Thymus (tissue), 11 donors: ENCODE measurements around the gene LRRC4. TPM values are rescaled to one million over a fixed set of nuclear protein-coding genes. Genes with fewer than 3 reads are reported as not detected.

Experiments used
- DNase-seq, 9 donors: peaks; one replicate each; pipeline ENCODE4 v3.0.0-alpha.2; 2013; ENCODE audit warnings: low spot score in 9 of 9, low read depth in 6 of 9, missing footprints in 1 of 9
- H3K27ac ChIP-seq, 2 donors: one replicate each; pipeline ENCODE4 v1.5.1; 2013; ENCODE audit warnings: control low read depth in 1 of 2, low read depth in 1 of 2, low read length in 1 of 2, mild to moderate bottlenecking in 1 of 2, moderate library complexity in 1 of 2
- H3K27me3 ChIP-seq, 2 donors: one replicate each; pipeline ENCODE4 v1.5.1; 2013; ENCODE audit warnings: low read length in 1 of 2; ENCODE audit not compliant: control insufficient read depth in 2 of 2, insufficient read depth in 1 of 2
- H3K36me3 ChIP-seq, 2 donors: one replicate each; pipeline ENCODE4 v1.5.1; 2013; ENCODE audit warnings: low read length in 1 of 2, mild to moderate bottlenecking in 1 of 2, moderate library complexity in 1 of 2; ENCODE audit not compliant: control insufficient read depth in 2 of 2, insufficient read depth in 2 of 2
- H3K4me1 ChIP-seq, 2 donors: one replicate each; pipeline ENCODE4 v1.5.1; 2013; ENCODE audit warnings: low read length in 2 of 2; ENCODE audit not compliant: control insufficient read depth in 2 of 2, insufficient read depth in 2 of 2
- H3K4me3 ChIP-seq, 2 donors: one replicate each; pipeline ENCODE4 v1.5.1; 2013; ENCODE audit warnings: low read length in 2 of 2, control low read depth in 1 of 2, mild to moderate bottlenecking in 1 of 2
- H3K9me3 ChIP-seq, 2 donors: one replicate each; pipeline ENCODE4 v1.5.1; 2013; ENCODE audit warnings: low read length in 1 of 2, mild to moderate bottlenecking in 1 of 2; ENCODE audit not compliant: control insufficient read depth in 2 of 2, insufficient read depth in 1 of 2
- WGBS: extraction: QIAGEN DNeasy Blood & Tissue Kit; methylation state at CpG from one replicate; pipeline ENCODE4 v1.1.7; 2013; 5-methylcytosine and 5-hydroxymethylcytosine counted together
- polyA plus RNA-seq: library from polyadenylated mRNA; stranded (reverse); fragments of 200-250 nt; gene quantifications from one replicate; pipeline ENCODE4 v1.2.3, GENCODE V29; 2013
- total RNA-seq: library from RNA; stranded (reverse); fragments of 120-200 nt; gene quantifications from one replicate; pipeline ENCODE4 v1.2.4, GENCODE V29; 2013
- donor health status: healthy.

Gene LRRC4
- total and polyA plus RNA-seq, 2 donors = 1.6 to 3.1 TPM

DNA sequence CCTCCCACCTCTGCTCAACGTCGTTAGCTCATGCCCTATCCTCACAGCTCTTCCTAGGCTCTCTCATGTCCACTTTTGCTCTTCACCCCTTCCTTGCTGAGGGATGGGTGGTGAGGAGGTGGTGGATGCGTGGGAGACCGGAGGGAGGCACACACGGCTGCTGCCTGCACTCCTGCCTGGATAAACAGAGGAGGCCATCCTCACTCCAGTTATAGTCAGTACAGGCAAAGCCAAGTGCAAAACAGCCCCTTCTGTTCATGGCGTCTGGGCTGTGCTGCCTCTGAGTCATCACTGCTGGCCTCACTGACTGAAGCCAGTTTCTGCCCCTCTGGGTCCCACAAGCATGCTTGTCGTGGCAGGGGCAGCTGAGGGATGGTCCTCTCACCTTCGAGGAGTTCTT, 31.9 kb upstream of the LRRC4 start:
- no peak overlapping the region for H3K4me3 ChIP-seq
- 98% methylated on average over 8 of the region's 8 CpGs for WGBS
- no peak for DNase-seq
- H3K9me3 ChIP-seq = no peaks in the 10 kb centered on the region
- H3K4me1 ChIP-seq = peaks cover 18 to 42% of the 10 kb centered on the region in 2 donors
- H3K27me3 ChIP-seq = no peaks in the 10 kb centered on the region
- H3K36me3 ChIP-seq = peaks cover 3 to 5% of the 10 kb centered on the region in 2 donors
- H3K27ac ChIP-seq = no peak overlapping the region

- peak overlapping the region in 1 of 2 donors; percentile 46 for H3K27ac ChIP-seq
- 96% methylated on average over 3 of the region's 3 CpGs for WGBS
- DNase-seq = no peak
Observed at GRCh38 chr7:128060018-128060417, 28.8 kb upstream of the LRRC4 start.

GRCh38 chr7:128059143-128059988, 28.1 kb upstream of the LRRC4 start:
- Histone ChIP-seq H3K4me1 (peaks cover 18 to 38% of the 10 kb centered on the region in 2 donors), H3K9me3 (no peaks in the 10 kb centered on the region), H3K4me3 (no peak overlapping the region), H3K36me3 (peaks cover 3 to 5% of the 10 kb centered on the region in 2 donors), H3K27ac (peak overlapping the region; percentile 55 to 76), H3K27me3 (no peaks in the 10 kb centered on the region)
- WGBS = 66% methylated on average over 7 of the region's 7 CpGs
- peak; percentile 26 to 89 (median 69) for DNase-seq

More at GRCh38 chr7:128060018-128060417, 28.8 kb upstream of the LRRC4 start:
- H3K27me3 ChIP-seq = no peaks in the 10 kb centered on the region
- H3K36me3 ChIP-seq = peaks cover 3 to 5% of the 10 kb centered on the region in 2 donors
- H3K9me3 ChIP-seq = no peaks in the 10 kb centered on the region
- H3K4me3 ChIP-seq = no peak overlapping the region
- H3K4me1 ChIP-seq = peaks cover 18 to 38% of the 10 kb centered on the region in 2 donors

DNA sequence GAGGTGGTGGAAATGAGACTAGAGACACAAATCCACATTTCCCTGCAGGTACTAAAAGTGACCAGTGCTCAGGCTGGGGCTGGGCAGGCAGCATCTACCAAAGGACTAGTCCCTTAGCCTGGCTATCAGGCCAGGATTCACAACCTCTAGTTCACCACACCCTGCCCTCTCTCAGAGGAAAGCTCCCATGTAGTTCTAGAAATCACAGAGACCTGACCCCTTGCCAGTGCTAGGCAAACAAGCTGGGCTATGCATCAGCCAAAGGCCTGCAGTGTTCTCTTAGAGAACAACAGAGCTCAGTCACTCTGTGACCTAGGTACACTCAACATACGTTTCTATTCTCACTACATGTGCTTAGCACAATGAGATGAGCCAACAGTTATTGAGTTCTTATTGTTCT, 26.7 kb upstream of the LRRC4 start:
- no peak overlapping the region for H3K4me3 ChIP-seq
- peaks cover 0 to 3% of the 10 kb centered on the region in 2 donors for H3K36me3 ChIP-seq
- H3K27me3 ChIP-seq = no peaks in the 10 kb centered on the region
- H3K27ac ChIP-seq = no peak overlapping the region
- no peak for DNase-seq
- no peaks in the 10 kb centered on the region for H3K9me3 ChIP-seq
- peaks cover 21 to 41% of the 10 kb centered on the region in 2 donors for H3K4me1 ChIP-seq
- 86% methylated on average over 1 of the region's 1 CpG for WGBS

- Histone ChIP-seq H3K27ac (no peak overlapping the region), H3K27me3 (no peaks in the 10 kb centered on the region), H3K4me3 (no peak overlapping the region), H3K36me3 (peaks cover 0 to 3% of the 10 kb centered on the region in 2 donors), H3K4me1 (peaks cover 21 to 41% of the 10 kb centered on the region in 2 donors), H3K9me3 (no peaks in the 10 kb centered on the region)
- DNase-seq = no peak
- WGBS = 98% methylated on average over 8 of the region's 8 CpGs
Observed at GRCh38 chr7:128056901-128057300, 25.7 kb upstream of the LRRC4 start.

GRCh38 chr7:128055637-128056036, 24.4 kb upstream of the LRRC4 start:
- no peaks in the 10 kb centered on the region for H3K36me3 ChIP-seq
- no peak for DNase-seq
- peaks cover 21 to 34% of the 10 kb centered on the region in 2 donors for H3K4me1 ChIP-seq
- no peaks in the 10 kb centered on the region for H3K27me3 ChIP-seq
- H3K9me3 ChIP-seq = no peaks in the 10 kb centered on the region
- WGBS = 97% methylated on average over 5 of the region's 5 CpGs
- no peak overlapping the region for H3K27ac ChIP-seq
- no peak overlapping the region for H3K4me3 ChIP-seq

GRCh38 chr7:128054511-128054910, 23.3 kb upstream of the LRRC4 start:
- no peak for DNase-seq
- WGBS = 98% methylated on average over 4 of the region's 4 CpGs
- Histone ChIP-seq H3K9me3 (no peaks in the 10 kb centered on the region), H3K36me3 (no peaks in the 10 kb centered on the region), H3K4me3 (no peak overlapping the region), H3K27me3 (no peaks in the 10 kb centered on the region), H3K4me1 (peaks cover 11 to 22% of the 10 kb centered on the region in 2 donors), H3K27ac (no peak overlapping the region)

- Histone ChIP-seq H3K27me3 (no peaks in the 10 kb centered on the region), H3K4me3 (no peak overlapping the region)
- 98% methylated on average over 5 of the region's 5 CpGs for WGBS
Observed at GRCh38 chr7:128053991-128054390, 22.8 kb upstream of the LRRC4 start.

GRCh38 chr7:128053023-128053422, 21.8 kb upstream of the LRRC4 start:
- H3K4me3 ChIP-seq = no peak overlapping the region
- no peaks in the 10 kb centered on the region for H3K9me3 ChIP-seq
- peaks cover 3 to 10% of the 10 kb centered on the region in 2 donors for H3K4me1 ChIP-seq
- no peak overlapping the region for H3K27ac ChIP-seq
- no peaks in the 10 kb centered on the region for H3K36me3 ChIP-seq
- DNase-seq = peak in 1 of 9 donors; percentile 66
- no peaks in the 10 kb centered on the region for H3K27me3 ChIP-seq

More at GRCh38 chr7:128053991-128054390, 22.8 kb upstream of the LRRC4 start:
- Histone ChIP-seq H3K9me3 (no peaks in the 10 kb centered on the region), H3K27ac (no peak overlapping the region), H3K4me1 (peaks cover 8 to 19% of the 10 kb centered on the region in 2 donors), H3K36me3 (no peaks in the 10 kb centered on the region)
- DNase-seq = no peak
